ENCODE data around the gene ADA.

DNA sequence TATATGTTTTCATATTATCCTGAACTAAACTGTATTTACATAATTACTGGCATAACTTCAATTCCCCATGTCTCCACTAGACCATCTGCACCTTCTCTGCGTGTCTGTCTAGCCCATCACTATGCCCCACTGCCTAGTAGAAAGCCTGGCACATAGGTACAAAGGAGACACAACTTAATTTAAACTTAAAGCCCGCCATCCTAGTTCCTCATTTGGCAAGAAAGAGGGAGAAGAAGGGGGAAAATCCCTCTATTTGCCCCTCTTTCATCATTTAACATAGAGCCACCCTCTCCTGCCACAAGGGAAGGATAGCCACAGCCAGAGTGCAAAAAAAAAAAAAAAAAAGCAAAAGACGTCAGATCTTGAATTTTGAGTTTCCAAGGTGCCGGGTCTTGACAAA is 67.3 kb downstream of the ADA start:
- TF ChIP-seq, protein P1, sequence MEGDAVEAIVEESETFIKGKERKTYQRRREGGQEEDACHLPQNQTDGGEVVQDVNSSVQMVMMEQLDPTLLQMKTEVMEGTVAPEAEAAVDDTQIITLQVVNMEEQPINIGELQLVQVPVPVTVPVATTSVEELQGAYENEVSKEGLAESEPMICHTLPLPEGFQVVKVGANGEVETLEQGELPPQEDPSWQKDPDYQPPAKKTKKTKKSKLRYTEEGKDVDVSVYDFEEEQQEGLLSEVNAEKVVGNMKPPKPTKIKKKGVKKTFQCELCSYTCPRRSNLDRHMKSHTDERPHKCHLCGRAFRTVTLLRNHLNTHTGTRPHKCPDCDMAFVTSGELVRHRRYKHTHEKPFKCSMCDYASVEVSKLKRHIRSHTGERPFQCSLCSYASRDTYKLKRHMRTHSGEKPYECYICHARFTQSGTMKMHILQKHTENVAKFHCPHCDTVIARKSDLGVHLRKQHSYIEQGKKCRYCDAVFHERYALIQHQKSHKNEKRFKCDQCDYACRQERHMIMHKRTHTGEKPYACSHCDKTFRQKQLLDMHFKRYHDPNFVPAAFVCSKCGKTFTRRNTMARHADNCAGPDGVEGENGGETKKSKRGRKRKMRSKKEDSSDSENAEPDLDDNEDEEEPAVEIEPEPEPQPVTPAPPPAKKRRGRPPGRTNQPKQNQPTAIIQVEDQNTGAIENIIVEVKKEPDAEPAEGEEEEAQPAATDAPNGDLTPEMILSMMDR (conservative IDR thresholded peaks at IDR 0.05; ENCODE audit: low read length): peak; percentile 54
- no peak for TF ChIP-seq EZH2phosphoT487 (IDR thresholded peaks at IDR 0.05; ENCODE audit: borderline replicate concordance, low read depth, low read length)

Measured in OCI-LY7 (cell line).